ENCODE measurements around the gene CSNK1E. TPM values are rescaled to one million over a fixed set of nuclear protein-coding genes. Genes with fewer than 3 reads are reported as not detected.

Gene CSNK1E
- total and polyA plus RNA-seq, 10 of the 15 experiments (the other 5 are each of a cell fraction or from before 2014, with no cell fraction given) = 5.9 to 107 (median 64.9) TPM

- no peak for DNase-seq (ENCODE audit: low read depth, low spot score)
- 78% methylated on average over 14 of the region's 14 CpGs for WGBS (ENCODE audit: insufficient coverage, insufficient replicate concordance, low lambda C conversion rate, missing lambda C conversion rate)
- TF ChIP-seq IRF4 (IDR thresholded peaks at IDR 0.05; ENCODE audit: low read depth, low read length) (no peak), ATF7 (IDR thresholded peaks at IDR 0.05; ENCODE audit: low read depth) (no peak), RB1 (IDR thresholded peaks at IDR 0.05; ENCODE audit: borderline replicate concordance) (no peak), REST (IDR thresholded peaks at IDR 0.05; ENCODE audit: low read depth, low read length) (no peak)
- Histone ChIP-seq H2AFZ (ENCODE audit: control insufficient read depth, low read depth, low read length) (no peak overlapping the region), H3K4me3 (no peak overlapping the region), H3K27ac (ENCODE audit: control insufficient read depth, insufficient read depth) (no peak overlapping the region), H3K79me2 (ENCODE audit: control insufficient read depth, insufficient read depth, low read length) (peaks cover 4% of the 10 kb centered on the region), H3K36me3 (ENCODE audit: control insufficient read depth in 2 of 2, insufficient read depth in 2 of 2, low read length in 1 of 2) (no peaks in the 10 kb centered on the region), H3K27me3 (replicated peaks in 1 of 2; ENCODE audit: control insufficient read depth in 2 of 2, insufficient read depth in 2 of 2, low read length in 1 of 2) (no peaks in the 10 kb centered on the region), H3K9ac (ENCODE audit: control insufficient read depth, insufficient read depth, low read length) (no peak overlapping the region), H3K4me1 (ENCODE audit: control insufficient read depth, insufficient read depth, low read length) (peaks cover 28% of the 10 kb centered on the region), H3K4me2 (ENCODE audit: control insufficient read depth, insufficient read depth) (no peak overlapping the region), H4K20me1 (ENCODE audit: control insufficient read depth, insufficient read depth) (no peaks in the 10 kb centered on the region), H3K9me3 (replicated peaks; ENCODE audit: control insufficient read depth, insufficient read depth, low read length) (no peaks in the 10 kb centered on the region)
- ChIA-PET SMC1A (ENCODE audit: uncharacterized antibody, unreplicated experiment) (no interaction called here), POLR2A (interaction anchor here (1.2 kb wide), 1 partner anchor 57 kb away, joined by 4 read pairs; no protein-coding TSS in a partner anchor), RAD21 (ENCODE audit: unreplicated experiment) (interaction anchor here (0.7 to 1.2 kb wide), 2 partner anchors 189 to 205 kb away, joined by 3 read pairs; no protein-coding TSS in a partner anchor), CTCF (interaction anchor here (1.0 to 1.9 kb wide), 2 partner anchors 22 to 205 kb away, joined by 3 to 4 read pairs; no protein-coding TSS in a partner anchor)
- intact Hi-C loops (cut with micrococcal nuclease; ENCODE audit: unreplicated experiment) = no loop called here
- TSS peak; percentile 16 for BruUV-seq (replicated peaks)
- no peak for FAIRE-seq
- no peak for ATAC-seq
- in situ Hi-C loops (cut with MboI) = no loop called here
These were observed 60.1 kb downstream of the CSNK1E start for GRCh38 chr22:38257181-38257580.
